CD4-positive, alpha-beta T cell treated with Interleukin-1 beta for 1 hour (primary cell): ENCODE measurements around the gene VAMP3.

Experiments
- DNase-seq, 2 donors: peaks; one replicate each; pipeline ENCODE4 v3.0.0-alpha.2; 2020 to 2022

The VAMP3 gene, protein sequence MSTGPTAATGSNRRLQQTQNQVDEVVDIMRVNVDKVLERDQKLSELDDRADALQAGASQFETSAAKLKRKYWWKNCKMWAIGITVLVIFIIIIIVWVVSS

DNA sequence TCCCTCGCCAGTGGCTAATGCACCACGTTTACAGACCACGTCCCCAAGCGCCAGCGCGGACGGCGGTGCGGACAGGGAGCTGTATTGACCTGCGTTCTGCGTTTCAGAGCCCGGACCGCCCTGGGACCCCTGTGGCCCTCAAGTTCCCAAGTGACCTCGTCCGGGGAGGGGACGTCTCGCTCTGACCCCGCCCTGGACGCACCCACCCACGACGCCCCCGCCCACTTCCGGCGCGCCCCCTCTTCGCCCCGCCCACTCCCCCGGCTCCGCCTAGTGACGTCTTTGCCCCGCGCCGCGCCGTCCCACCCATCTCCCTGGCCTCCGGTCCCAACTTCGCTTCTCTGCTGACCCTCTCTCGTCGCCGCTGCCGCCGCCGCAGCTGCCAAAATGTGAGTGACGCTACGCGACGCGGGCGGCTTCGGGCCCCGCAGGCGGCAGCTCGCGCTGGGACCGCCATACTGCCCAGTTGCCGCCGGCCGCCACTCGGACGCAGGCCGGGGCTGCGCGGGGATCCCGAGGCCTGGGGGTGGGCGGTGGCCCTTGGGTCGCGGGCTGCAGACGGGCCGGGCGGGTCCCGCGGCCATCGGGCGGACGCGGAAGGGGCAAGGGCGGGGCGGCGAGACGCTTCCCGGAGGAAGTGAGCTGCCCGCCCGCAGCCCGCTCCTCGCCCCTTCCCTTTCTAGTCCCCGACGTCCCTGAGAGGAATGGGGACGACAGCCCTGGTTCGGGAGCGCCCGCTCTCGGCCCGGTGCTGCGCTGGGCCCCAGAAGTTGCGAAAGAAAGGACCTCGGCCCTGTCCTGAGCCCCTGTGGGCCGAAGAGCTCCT is at the start of gene VAMP3:
TSS of gene VAMP3 (plus strand) at position 300 of the 826 bp plus-strand sequence. CDS start at position 388, 88 bp downstream.
- peak; percentile 84 to 88 for DNase-seq

DNA sequence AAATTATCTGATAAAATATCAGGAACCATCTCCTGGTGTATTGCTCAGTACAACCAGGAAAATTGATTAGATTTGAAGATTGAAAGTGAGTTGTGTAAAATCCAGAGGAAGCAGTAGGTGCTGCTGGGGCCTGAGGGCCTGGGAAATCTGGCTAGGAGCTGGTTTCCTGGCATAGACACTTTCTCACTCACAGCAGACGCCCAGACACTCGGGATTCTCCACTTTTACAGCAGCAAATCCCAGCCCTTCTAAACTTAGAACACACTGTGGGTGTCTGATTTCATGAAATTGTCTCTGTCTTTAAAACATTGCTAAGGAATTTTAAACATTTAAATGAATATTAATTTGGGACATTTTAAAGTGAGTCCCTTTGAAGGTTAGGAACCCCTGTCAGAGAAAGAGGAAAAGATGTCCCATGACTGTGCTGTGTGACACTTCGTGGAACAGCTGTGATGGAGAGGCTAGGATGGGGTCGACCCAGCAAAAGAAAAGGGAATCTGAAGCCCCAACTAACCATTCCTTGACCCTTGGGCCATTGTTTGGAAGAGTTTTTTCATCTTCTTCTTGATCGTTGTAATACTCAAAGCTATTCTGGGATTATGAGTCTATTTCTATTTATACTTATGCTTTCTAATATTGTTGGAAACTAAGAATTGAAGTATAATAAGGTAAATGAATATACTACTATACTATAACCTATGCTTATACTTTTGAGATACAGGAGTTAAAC is 49.0 kb upstream of the VAMP3 start:
- DNase-seq: no peak

DNA sequence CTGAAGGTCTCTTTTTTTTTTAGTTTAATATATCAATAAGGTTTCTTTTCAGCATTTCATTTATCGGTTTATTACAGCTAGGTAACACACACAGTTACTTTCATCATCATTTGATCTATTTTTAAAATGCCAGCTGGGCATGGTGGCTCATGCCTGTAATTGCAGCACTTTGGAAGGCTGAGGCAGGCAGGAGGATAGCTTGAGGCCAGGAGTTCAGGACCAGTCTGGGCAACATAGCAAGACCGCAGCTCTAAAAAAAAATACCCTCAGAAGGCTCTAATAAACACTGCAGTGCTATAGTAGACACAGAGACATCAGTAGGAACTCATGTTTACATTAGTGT is 48.5 kb upstream of the VAMP3 start:
- DNase-seq: no peak

DNA sequence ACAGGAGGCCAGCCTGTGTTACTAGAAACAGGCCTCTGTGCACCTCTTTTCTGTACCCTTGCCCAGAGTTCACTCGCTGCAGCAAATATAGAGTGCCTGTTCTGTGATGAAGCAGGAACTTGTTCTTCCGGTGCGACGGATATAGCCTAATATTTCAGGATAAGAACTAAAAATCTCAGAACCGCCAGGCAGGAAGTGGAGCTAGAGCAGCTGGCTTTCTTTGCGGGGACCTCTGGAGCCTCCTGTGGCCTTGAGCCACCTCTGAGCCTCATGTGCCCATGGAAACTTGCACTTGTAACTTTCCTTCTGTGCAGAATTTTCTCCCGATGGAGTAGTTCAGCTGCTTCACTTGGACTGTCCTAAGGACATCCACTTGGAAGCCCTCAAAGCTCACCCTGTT is 44.5 kb upstream of the VAMP3 start:
- DNase-seq: no peak

DNA sequence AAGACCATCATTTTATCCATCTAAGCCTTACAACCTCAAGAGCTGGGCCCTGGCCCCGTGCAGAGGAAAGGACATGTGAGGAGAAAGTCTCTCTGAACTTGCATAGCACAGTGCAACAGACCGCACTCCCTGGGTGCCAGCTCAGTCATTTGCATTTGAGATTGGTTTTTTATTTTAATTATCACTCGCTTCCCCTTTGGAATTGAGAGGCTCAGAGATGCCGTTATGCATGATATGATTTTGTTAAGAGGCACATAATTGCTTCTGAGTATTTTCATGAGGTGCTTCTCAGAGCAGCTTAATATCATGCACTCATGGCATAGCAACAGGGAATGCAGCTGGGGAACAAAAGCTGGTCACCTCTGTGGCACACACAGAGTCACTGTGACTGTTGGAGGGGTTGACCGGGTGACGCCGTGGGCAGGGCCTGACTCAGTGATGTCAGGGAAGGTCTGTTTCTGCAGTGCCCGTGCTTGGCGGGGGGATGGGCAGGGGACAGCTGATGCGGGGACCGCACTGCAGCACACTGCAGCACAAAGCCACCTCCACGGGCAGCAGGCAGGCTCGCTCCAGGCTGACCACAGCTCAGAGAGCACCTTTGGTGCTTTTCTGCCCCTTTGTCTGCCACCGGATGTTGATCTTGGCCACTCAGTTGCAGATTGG is 43.2 kb upstream of the VAMP3 start:
- no peak for DNase-seq

DNA sequence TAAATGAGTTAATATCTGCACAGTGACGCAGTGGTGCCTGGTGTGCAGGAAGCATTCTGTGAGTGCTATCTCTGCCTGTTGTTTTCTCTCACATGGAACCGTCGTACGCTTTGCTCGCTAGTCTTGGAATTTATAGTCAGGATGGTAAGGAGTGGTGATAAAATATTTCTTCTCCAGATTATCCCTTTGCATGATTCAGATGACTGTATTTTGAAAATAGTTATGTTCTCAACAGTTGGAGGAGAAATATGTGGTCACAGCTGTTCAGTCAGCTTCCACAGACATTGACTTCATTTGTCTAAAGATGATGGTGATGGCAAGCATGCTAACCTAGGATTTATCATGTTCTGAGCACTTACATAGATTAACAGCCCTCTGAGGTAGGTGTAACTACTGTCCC is 41.3 kb upstream of the VAMP3 start:
- DNase-seq: no peak

- no peak for DNase-seq
These were observed 38.8 kb upstream of the VAMP3 start for GRCh38 chr1:7732331-7732730.

- DNase-seq: no peak
These were observed 37.8 kb upstream of the VAMP3 start for GRCh38 chr1:7733276-7733675.

GRCh38 chr1:7738044-7738443 is 33.1 kb upstream of the VAMP3 start:
- no peak for DNase-seq

DNA sequence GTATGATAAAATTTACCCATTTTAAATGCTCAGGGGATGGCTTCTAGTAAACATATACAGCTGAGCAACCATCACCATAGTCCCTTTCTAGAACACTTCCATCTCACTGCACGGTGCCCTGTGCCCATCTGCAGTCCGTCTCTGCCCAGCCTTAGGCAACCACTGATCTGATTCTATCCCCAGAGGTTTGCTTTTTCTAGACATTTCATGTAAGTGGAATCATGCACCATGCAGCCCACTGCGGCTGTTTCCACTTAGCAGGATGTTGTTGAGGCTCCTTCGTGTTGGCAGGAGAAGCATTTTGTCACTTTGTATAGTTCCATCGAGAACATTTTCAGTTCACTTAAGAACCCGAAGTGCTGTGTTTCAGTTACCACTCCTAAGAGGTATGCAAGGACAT is 27.8 kb upstream of the VAMP3 start:
- no peak for DNase-seq

GRCh38 chr1:7744882-7745281 is 26.2 kb upstream of the VAMP3 start:
- no peak for DNase-seq

DNA sequence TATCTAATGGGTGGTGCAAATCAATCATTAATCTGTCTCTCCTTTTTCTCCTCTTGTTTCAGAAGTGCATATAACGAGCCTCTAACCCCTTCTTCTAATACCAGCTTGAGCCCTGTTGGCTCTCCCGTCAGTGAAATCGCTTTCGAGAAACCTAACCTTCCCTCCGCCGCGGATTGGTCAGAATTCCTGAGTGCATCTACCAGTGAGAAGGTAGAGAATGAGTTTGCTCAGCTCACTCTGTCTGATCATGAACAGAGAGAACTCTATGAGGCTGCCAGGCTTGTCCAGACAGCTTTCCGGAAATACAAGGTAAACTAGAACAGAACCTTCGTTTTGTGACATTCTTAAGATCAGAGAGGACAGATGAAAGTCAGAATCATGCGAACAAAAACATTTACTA is 25.3 kb upstream of the VAMP3 start:
- no peak for DNase-seq

- no peak for DNase-seq
These were observed 23.5 kb upstream of the VAMP3 start for GRCh38 chr1:7747605-7748004.

- no peak for DNase-seq
These were observed 22.0 kb upstream of the VAMP3 start for GRCh38 chr1:7749126-7749525.

DNA sequence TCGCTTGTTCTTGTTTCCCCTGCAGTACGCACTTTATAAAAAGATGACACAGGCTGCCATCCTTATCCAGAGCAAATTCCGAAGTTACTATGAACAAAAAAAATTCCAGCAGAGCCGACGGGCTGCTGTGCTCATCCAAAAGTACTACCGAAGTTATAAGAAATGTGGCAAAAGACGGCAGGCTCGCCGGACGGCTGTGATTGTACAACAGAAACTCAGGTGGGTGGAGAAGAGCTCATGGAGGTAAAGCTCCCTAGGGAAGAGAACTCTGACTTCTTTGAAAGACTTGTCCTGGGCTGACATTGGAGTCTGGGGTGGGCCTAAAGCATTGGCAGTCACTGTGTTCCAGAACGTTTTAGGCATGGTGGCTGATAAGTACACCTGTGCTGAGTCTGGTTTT is 19.9 kb upstream of the VAMP3 start:
- no peak for DNase-seq

DNA sequence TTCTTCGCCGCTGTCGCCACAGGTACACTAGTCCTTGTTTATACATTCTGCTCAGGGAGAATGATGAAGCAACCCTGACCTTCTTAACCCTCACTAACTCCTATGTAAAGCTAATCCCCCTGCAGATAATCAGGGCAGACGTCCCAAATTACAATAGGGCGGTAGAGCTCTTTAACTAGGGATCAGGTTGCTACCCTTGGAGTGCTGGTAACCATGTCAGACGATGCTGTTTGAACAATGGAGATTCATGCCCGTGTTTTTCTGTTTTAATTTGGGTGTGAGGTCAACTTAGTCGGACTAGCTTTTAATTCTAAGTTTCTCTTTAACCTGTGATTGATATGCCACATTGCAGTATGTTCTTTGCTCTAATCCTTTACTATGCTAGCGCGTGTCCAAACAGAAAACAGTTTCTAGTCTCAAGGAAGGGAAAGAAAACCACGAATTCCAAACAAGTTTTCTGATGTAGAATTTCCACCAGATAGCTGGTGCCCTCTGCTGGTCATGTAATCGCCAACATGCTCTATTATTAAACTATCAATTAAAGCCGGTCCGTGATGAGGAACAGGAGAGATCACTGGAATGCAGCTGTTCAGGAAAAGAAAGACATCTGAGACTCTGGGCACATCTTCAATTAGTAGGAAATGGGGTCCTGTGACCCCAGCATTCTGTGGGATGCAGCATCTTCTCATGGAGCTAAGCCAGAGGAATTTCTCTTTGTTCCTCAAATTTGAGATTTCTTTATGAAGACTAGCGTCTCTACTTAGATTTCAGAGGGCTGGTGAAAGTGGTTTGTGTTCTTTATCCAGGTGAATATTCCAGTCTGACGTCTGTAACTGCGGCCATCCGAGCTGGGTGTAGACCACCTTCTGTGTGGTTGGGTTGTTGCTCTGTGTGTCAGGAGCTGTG is 18.3 kb upstream of the VAMP3 start:
- peak; percentile 49 to 57 for DNase-seq

DNA sequence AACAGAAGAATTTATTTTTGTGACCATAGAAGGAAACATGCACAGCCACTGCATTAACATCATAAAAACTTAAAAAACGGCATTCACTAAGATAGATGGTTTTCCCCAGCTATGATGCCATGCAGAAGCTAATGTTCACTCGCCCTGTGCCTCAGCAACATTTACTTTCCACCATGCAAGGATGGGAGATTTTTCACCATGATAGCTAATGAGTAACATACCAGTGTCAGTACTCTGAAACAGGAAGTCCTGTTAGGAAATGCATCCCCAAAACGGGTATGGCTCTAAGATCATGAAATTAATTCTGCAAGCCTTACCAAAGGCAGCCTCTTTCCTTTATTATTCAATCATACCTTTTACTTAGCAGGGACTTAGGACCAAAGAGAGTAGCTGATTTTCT is 17.5 kb upstream of the VAMP3 start:
- no peak for DNase-seq

DNA sequence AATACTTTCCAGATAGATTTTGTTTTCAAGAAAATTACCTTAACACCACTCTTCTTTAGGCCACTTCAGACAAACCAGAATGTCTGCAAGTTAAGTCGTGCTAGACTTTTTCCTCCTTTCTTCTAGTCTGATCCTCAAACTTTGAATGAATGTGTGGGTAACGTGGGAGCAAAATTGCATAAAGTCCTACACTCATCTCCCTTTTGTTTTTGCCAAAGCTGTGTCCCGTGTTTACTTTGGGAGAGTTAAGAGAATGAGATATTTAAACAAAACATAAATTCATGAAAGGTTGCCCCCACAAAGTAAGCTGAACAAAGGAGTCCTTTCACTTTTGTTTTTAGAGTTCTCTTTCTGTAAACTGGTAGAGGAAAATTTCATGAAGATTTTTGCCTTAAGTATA is 16.9 kb upstream of the VAMP3 start:
- DNase-seq: no peak

- no peak for DNase-seq
These were observed 15.6 kb upstream of the VAMP3 start for GRCh38 chr1:7755448-7755847.

DNA sequence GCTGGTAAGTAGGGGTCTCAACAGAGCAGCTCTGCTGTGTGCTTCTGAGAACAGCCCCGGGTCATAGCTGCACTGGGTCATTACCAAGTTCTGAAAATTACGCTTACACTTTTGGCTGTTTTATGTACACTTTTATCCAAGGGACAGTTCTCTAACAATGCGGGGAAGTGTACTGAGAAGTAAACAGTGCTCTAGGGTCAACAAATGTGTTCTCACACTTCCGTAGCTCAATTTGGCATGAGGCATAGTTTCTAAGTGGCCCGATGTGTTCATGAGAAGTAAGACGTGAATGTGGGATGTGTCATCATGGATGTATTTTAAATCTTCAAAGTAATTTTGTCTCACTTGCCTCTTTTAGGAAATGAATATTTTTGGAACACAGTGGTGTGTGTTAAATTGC is 10.9 kb upstream of the VAMP3 start:
- DNase-seq: no peak

GRCh38 chr1:7761103-7761502 is 10.0 kb upstream of the VAMP3 start:
- no peak for DNase-seq

- no peak for DNase-seq
These were observed 3.9 kb upstream of the VAMP3 start for GRCh38 chr1:7767176-7767575.

DNA sequence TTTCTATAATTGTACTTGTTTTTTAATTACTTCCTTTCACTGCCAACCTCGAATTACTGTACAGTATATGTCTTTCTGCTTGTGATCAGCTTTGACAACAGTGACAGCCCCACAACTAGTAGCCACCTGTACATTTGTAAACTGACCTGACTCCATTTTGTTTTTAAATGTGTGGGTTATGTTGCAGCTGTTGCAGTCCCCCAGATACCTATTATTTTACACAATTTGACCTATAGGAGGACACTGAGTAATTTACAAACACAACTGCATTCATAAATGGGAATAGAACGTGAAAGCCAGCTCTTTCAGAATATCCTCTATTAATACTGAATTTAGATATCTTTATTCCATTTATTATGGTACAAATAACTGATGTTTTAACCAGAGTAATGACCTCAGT is 2.5 kb upstream of the VAMP3 start:
- no peak for DNase-seq
